H1 (cell line): Measurements from ENCODE around the gene RAB3C. TPM values are rescaled to one million over a fixed set of nuclear protein-coding genes. Genes with fewer than 3 reads are reported as not detected.

ENCODE experiments used
- EGR1 ChIP-seq: IDR thresholded peaks from 2 replicates; pipeline ENCODE4 v1.6.1; 2011; ENCODE audit warnings: low read depth, low read length, borderline replicate concordance
- USF2 ChIP-seq: IDR thresholded peaks from 2 replicates; pipeline ENCODE4 v1.6.1; 2011; ENCODE audit warnings: low read length, improper control_type of control experiment
- ZNF274 ChIP-seq: IDR thresholded peaks from 2 replicates; pipeline ENCODE4 v1.7.0; 2012; ENCODE audit warnings: low read length, borderline replicate concordance; ENCODE audit errors: extremely low read depth
- polyA plus RNA-seq, 7 experiments: library from polyadenylated mRNA; depleted of rRNA in 3 of 7; stranded (reverse) in 5 of 7; unstranded in 2 of 7; fragments of >200 nt in 5 of 7; fragments of 200-250 nt in 2 of 7; gene quantifications; 1 replicate in 5 of 7; 2 replicates in 1 of 7; 4 replicates in 1 of 7; pipeline versions ENCODE4 v1.2.1 to v1.2.3, GENCODE V29; 2011 to 2013; ENCODE audit warnings: missing spikeins in 2 of 7, mixed read lengths in 2 of 7
- total RNA-seq: library from RNA; stranded (reverse); fragmentation: NEBNext Ultra II Directional; extraction: Animal tissue kit (Norgen Biotek cat#: 25700); gene quantifications from 2 replicates; pipeline ENCODE4 v1.2.1, GENCODE V29; 2021

The RAB3C gene
- total and polyA plus RNA-seq, 2 of the 8 experiments (the other 6 are each of a cell fraction or from before 2014, with no cell fraction given), result 14.7 to 18.3 TPM

- TF ChIP-seq USF2, result no peak
- no peak for TF ChIP-seq ZNF274
- TF ChIP-seq EGR1, result no peak
These were observed 188.9 kb downstream of the RAB3C start (continued) for GRCh38 chr5:58771796-58772195.
